ENCODE data around the gene SLC43A3.

The SLC43A3 gene

DNA sequence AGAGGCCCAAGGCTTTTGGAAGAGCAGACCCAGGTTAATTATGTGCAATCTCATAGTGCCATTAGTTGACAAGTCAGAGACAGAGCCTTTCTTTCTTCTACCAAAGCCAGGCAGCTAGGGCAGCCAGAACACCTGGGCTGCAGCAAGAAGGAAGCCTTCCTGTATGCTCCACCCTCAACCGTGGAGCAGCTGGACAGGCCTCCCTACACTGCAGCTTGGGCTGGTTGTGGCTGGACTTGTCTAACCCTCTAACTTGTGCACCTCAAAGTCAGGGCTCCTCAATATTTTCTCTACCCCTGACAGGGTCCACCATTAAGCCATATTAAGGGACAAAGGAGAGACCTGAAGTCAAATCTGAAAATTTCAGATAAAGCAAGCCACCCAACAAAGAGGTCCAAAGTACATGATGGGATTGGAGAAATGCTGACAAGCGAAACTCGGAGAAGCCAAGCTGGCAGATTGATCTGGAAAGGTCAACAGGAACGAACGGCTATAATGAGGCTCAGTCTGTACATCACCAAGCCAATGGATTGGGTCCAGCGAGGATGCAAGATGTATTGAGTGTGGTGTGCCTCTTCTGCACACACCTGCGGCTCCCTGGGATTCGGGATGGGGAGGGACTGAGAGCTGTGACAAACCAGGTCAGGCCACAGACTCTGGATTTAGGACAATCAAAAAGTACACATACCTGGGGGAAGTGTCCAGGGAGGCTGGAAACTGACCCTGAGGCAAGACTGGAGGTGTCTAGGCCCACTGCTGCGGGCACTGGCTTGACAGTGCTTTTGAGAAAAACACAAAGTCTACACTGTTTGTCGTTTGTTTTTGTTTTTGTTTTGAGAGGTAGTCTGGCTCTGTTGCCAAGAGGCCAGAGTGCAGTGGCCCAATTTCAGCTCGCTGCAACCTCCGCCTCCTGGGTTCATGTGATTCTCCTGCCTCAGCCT is 11.7 kb upstream of the SLC43A3 start:
- TF ChIP-seq, protein P1, sequence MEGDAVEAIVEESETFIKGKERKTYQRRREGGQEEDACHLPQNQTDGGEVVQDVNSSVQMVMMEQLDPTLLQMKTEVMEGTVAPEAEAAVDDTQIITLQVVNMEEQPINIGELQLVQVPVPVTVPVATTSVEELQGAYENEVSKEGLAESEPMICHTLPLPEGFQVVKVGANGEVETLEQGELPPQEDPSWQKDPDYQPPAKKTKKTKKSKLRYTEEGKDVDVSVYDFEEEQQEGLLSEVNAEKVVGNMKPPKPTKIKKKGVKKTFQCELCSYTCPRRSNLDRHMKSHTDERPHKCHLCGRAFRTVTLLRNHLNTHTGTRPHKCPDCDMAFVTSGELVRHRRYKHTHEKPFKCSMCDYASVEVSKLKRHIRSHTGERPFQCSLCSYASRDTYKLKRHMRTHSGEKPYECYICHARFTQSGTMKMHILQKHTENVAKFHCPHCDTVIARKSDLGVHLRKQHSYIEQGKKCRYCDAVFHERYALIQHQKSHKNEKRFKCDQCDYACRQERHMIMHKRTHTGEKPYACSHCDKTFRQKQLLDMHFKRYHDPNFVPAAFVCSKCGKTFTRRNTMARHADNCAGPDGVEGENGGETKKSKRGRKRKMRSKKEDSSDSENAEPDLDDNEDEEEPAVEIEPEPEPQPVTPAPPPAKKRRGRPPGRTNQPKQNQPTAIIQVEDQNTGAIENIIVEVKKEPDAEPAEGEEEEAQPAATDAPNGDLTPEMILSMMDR (IDR thresholded peaks at IDR 0.05; ENCODE audit: low read depth, low read length), result no peak
- no peak overlapping the region for H3K4me3 ChIP-seq (replicated peaks in 1 of 2; ENCODE audit: low read depth in 2 of 2, low read length in 2 of 2)
- no peak for DNase-seq (ENCODE audit: low read depth in 2 of 2)

DNA sequence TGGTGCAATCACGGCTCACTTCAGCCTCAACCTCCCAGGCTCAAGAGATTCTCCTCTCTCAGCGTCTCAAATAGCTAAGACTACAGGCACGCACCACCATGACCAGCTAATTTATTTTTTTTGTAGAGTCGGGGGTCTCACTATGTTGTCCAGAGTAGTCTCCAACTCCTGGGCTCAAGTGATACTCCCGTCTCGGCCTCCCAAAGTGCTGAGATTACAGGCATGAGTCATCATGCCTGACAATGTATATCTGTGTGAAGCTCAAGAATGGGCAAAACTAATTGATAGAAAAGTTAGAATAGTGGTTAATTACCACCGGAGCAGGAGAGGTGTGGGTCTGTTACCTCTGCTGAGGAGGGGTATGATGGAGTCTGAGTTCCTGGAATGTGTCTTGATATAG is 9.1 kb upstream of the SLC43A3 start:
- TF ChIP-seq, protein P1 (IDR thresholded peaks at IDR 0.05; ENCODE audit: low read depth, low read length), result no peak

DNA sequence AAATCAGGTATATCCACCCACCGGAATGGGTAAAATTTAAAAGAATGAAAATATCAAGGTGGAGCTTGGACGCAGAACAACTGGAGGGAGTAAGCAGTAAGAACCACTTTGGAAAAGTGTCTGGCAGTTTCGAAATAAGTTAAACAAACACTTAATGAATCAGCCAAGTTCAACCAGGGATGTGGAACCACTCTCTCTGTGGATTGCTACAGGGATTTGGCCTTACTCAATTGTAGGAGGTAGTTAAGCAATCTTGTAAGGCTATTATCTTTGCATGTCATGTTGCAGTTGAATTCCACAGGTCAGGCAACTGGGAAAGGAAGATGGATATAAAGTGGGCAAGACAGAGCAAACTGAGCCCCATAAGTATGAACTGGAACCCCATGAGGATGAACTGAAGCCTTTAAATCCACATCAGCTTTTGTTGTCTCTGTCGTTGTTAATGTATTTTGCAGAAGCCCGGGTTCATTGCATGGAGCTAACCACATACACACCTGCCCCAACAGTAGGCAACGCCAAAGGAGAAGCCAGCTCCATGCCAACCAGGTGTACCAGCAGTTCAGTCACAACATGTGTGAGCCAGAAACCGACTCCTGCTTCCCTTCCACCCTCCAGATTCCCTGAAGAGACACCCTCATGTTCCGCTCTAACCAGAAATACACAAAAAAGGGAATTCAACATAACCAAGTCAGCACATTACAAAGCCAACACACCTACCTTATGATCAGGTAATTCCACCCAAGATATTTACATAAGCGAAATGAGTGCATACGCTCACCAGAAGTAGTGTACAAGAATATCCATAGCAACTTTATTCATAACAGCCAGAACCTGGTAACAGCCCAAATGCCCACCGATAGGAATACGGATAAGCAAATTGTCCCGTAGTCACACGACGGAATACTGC is 8.0 kb upstream of the SLC43A3 start:
- no peak overlapping the region for H3K4me3 ChIP-seq (replicated peaks in 1 of 2; ENCODE audit: low read depth in 2 of 2, low read length in 2 of 2)
- DNase-seq (ENCODE audit: low read depth in 2 of 2), result peak; percentile 95 to 97
- TF ChIP-seq, protein P1 (IDR thresholded peaks at IDR 0.05; ENCODE audit: low read depth, low read length), result no peak

More for the DNA sequence above, 9.1 kb upstream of the SLC43A3 start:
- no peak for DNase-seq (ENCODE audit: low read depth in 2 of 2)
- no peak overlapping the region for H3K4me3 ChIP-seq (replicated peaks in 1 of 2; ENCODE audit: low read depth in 2 of 2, low read length in 2 of 2)

DNA sequence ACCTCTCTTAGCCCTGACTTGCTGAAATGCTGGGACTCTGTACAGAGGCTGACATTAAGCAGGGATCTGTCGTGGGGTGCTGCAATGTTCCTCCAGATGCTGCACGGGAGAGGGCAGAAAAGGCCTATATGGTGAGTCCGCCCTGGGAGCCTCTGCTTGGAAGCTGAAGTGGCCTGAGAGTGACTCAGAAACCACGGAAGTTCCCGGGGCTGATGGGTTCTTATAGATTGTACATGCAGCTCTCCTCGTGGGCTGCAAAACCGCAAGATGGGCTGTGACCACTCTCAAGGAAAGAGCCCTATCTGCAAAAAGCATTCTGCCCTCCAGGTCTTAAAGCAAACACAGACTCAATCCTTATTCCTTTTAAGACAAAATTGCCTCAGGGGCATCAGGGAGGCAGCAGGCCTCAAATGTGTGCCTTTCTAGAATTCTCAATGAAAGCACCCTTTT is 5.8 kb upstream of the SLC43A3 start:
- H3K4me3 ChIP-seq (replicated peaks in 1 of 2; ENCODE audit: low read depth in 2 of 2, low read length in 2 of 2), result no peak overlapping the region
- peak; percentile 86 for DNase-seq (ENCODE audit: low read depth in 2 of 2)
- TF ChIP-seq, protein P1 (IDR thresholded peaks at IDR 0.05; ENCODE audit: low read depth, low read length), result no peak

DNA sequence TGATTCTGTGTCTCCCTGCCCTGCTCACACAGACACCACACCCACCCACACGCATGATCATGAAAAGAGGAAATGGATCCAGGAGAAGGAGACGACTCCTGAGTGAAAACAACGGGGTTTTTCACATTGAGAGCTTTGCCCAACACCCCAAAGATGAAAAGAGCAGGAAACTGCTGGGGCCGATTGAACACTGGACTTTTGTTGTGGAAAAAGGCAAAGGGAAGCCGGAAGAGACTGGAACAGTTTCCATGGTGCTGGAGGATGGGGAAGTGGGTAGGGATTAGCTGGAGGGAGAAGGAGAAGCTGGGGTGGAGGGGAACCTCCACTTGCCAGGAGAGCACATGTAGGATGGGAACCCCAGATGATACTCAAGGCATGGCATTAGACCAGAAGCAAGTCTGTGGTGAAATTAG is 5.2 kb upstream of the SLC43A3 start:
- TF ChIP-seq, protein P1 (IDR thresholded peaks at IDR 0.05; ENCODE audit: low read depth, low read length), result no peak
- no peak overlapping the region for H3K4me3 ChIP-seq (replicated peaks in 1 of 2; ENCODE audit: low read depth in 2 of 2, low read length in 2 of 2)
- no peak for DNase-seq (ENCODE audit: low read depth in 2 of 2)

DNA sequence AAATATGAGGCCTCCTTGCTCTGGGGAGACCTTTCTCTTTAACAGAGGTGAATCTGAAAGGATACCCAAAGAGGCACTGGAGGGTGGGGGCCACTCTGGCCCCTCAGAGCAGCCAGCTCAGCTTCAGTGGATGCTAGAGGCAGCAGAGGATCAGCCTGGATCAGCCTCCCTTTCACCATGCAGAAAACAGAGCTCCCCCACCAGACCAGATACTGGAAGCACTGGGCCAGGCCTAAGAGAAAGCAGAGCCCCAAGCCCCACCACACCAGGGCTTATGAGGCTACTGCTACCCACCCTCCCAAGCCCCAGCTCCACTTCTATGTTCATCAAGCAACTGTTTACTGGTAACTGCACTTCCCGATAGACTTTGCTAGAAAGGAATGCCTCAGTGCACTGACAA is 4.0 kb upstream of the SLC43A3 start:
- no peak overlapping the region for H3K4me3 ChIP-seq (replicated peaks in 1 of 2; ENCODE audit: low read depth in 2 of 2, low read length in 2 of 2)
- DNase-seq (ENCODE audit: low read depth in 2 of 2), result no peak
- TF ChIP-seq, protein P1 (IDR thresholded peaks at IDR 0.05; ENCODE audit: low read depth, low read length), result no peak

Data from cardiac fibroblast (primary cell).